Activated CD8-positive, alpha-beta memory T cell treated with anti-CD3 and anti-CD28 coated beads for 1 hour (primary cell): ENCODE results near the gene OSBPL9.
"Not testable (repeated sequence)": the region's sequence is repeated elsewhere in the genome, so short reads cannot be mapped to it uniquely, and the experiment has no call there.

Experiments used
- DNase-seq, 2 donors: peaks; one replicate each; pipeline ENCODE4 v3.0.0-alpha.2; 2020; ENCODE audit warnings: low read depth in 1 of 2; ENCODE audit errors: extremely low read depth in 1 of 2

The OSBPL9 gene

GRCh38 chr1:51663721-51664120, 46.8 kb downstream of the OSBPL9 start:
- no peak for DNase-seq

GRCh38 chr1:51664421-51665240, 47.7 kb downstream of the OSBPL9 start:
- no peak for DNase-seq

- DNase-seq: no peak
Observed at GRCh38 chr1:51666478-51666877, 49.6 kb downstream of the OSBPL9 start.

- DNase-seq: no peak
Observed at GRCh38 chr1:51667561-51667960, 50.7 kb downstream of the OSBPL9 start.

- DNase-seq: no peak
Observed at GRCh38 chr1:51669272-51669671, 52.4 kb downstream of the OSBPL9 start.

- DNase-seq: no peak
Observed at GRCh38 chr1:51669816-51670215, 52.9 kb downstream of the OSBPL9 start.

GRCh38 chr1:51671527-51672325, 54.8 kb downstream of the OSBPL9 start:
- no peak for DNase-seq

GRCh38 chr1:51673279-51673678, 56.4 kb downstream of the OSBPL9 start:
- no peak for DNase-seq

GRCh38 chr1:51675177-51675780, 58.4 kb downstream of the OSBPL9 start:
- no peak for DNase-seq

GRCh38 chr1:51679435-51679834, 62.5 kb downstream of the OSBPL9 start:
- DNase-seq: no peak

- DNase-seq: no peak
Observed at GRCh38 chr1:51684776-51685175, 67.9 kb downstream of the OSBPL9 start.

GRCh38 chr1:51686450-51686849, 69.6 kb downstream of the OSBPL9 start:
- no peak for DNase-seq

- DNase-seq: no peak
Observed at GRCh38 chr1:51689075-51689440, 72.2 kb downstream of the OSBPL9 start.

GRCh38 chr1:51689643-51690042, 72.8 kb downstream of the OSBPL9 start:
- DNase-seq: no peak

- DNase-seq: no peak
Observed at GRCh38 chr1:51690285-51690961, 73.5 kb downstream of the OSBPL9 start.

GRCh38 chr1:51691920-51692319, 75.0 kb downstream of the OSBPL9 start:
- DNase-seq: no peak

- DNase-seq: no peak
Observed at GRCh38 chr1:51693419-51694155, 76.7 kb downstream of the OSBPL9 start.

GRCh38 chr1:51697166-51697565, 80.3 kb downstream of the OSBPL9 start:
- DNase-seq: no peak

GRCh38 chr1:51699391-51699790, 82.5 kb downstream of the OSBPL9 start:
- DNase-seq: no peak

- DNase-seq: not testable (repeated sequence)
Observed at GRCh38 chr1:51701782-51702181, 84.9 kb downstream of the OSBPL9 start.
